Measurements from ENCODE around the gene PAK1. TPM values are rescaled to one million over a fixed set of nuclear protein-coding genes. Genes with fewer than 3 reads are reported as not detected.

The PAK1 gene
- total and polyA plus RNA-seq, 2 of the 4 experiments (the other 2 are of a cell fraction) = 34.3 to 60.6 TPM

- Histone ChIP-seq H2BK20ac (ENCODE audit: low read depth, low read length) (no peak overlapping the region), H2BK15ac (ENCODE audit: low read depth, low read length) (no peak overlapping the region), H2BK120ac (ENCODE audit: low read depth, low read length) (no peak overlapping the region), H2AK5ac (ENCODE audit: low read depth, low read length) (no peak overlapping the region), H2AK9ac (replicated peaks; ENCODE audit: low read depth, low read length, poor library complexity) (no peak overlapping the region), H3K9me3 (ENCODE audit: control insufficient read depth, insufficient read depth, low read length) (no peaks in the 10 kb centered on the region), H3K14ac (replicated peaks; ENCODE audit: low read depth, low read length) (no peak overlapping the region), H3K4me1 (ENCODE audit: control insufficient read depth, insufficient read depth, low read length) (no peaks in the 10 kb centered on the region), H2BK5ac (ENCODE audit: low read depth, low read length, poor library complexity, severe bottlenecking) (no peak overlapping the region), H3K4me2 (ENCODE audit: low read depth, low read length) (no peak overlapping the region), H4K91ac (ENCODE audit: insufficient read depth, low read depth, low read length) (no peak overlapping the region), H3K4ac (ENCODE audit: low read depth, low read length) (no peak overlapping the region), H3K9me1 (ENCODE audit: insufficient read depth, low read length) (no peaks in the 10 kb centered on the region), H4K8ac (ENCODE audit: low read depth in 2 of 2, low read length in 2 of 2) (no peak overlapping the region), H3K4me3 (ENCODE audit: insufficient read depth, low read depth, low read length) (no peak overlapping the region), H3K27ac (ENCODE audit: insufficient read depth, low read length) (no peak overlapping the region), H3K23ac (ENCODE audit: low read depth, low read length) (no peak overlapping the region), H3K18ac (ENCODE audit: low read depth, low read length) (no peak overlapping the region), H3K79me1 (ENCODE audit: low read depth in 1 of 2, low read length in 2 of 2) (no peaks in the 10 kb centered on the region), H3K56ac (ENCODE audit: extremely low read depth, insufficient read depth, low read length) (no peak overlapping the region), H4K20me1 (ENCODE audit: insufficient read depth, low read length) (no peaks in the 10 kb centered on the region), H3K36me3 (ENCODE audit: control insufficient read depth, insufficient read depth, low read length) (no peaks in the 10 kb centered on the region), H3K27me3 (ENCODE audit: control insufficient read depth, insufficient read depth, low read length) (peaks cover 14% of the 10 kb centered on the region), H4K5ac (ENCODE audit: low read depth, low read length) (no peak overlapping the region), H2AFZ (replicated peaks; ENCODE audit: low read length, poor library complexity) (no peak overlapping the region), H3K9ac (ENCODE audit: low read depth, low read length) (no peak overlapping the region)
- ATAC-seq (ENCODE audit: low read depth) (no peak), DNase-seq (no peak)
- WGBS, 2 experiments (ENCODE audit: extremely low coverage in 2 of 2, insufficient read length in 1 of 2) = no CpG with 5 or more reads among the region's 2 CpGs
- intact Hi-C loops (cut with micrococcal nuclease) (no loop called here), in situ Hi-C loops (cut with MboI; ENCODE audit: low sequenced_read_pairs) (no loop called here), dilution Hi-C loops (cut with HindIII; ENCODE audit: low sequenced_read_pairs, unreplicated experiment) (no loop called here)
- no TSS peak for BruUV-seq (replicated peaks)
- POLR2A ChIA-PET (ENCODE audit: unreplicated experiment) = no interaction called here
- no peak for TF ChIP-seq POLR2A (IDR thresholded peaks at IDR 0.05; ENCODE audit: low read depth, low read length)
- no peak for TF ChIP-seq CTCF (conservative IDR thresholded peaks at IDR 0.05; ENCODE audit: low read depth, low read length)
- TF ChIP-seq MAZ (IDR thresholded peaks at IDR 0.05; ENCODE audit: borderline replicate concordance, low read depth, low read length) = no peak
- TF ChIP-seq MXI1 (IDR thresholded peaks at IDR 0.05; ENCODE audit: borderline replicate concordance, low read depth, low read length) = no peak
- no peak for TF ChIP-seq CEBPB (IDR thresholded peaks at IDR 0.05; ENCODE audit: low read depth, low read length)
- no peak for TF ChIP-seq RAD21 (IDR thresholded peaks at IDR 0.05; ENCODE audit: low read length)
- TF ChIP-seq BHLHE40 (IDR thresholded peaks at IDR 0.05; ENCODE audit: low read depth, low read length) = no peak
- no peak for TF ChIP-seq RCOR1 (IDR thresholded peaks at IDR 0.05; ENCODE audit: insufficient replicate concordance, low read length)
- TF ChIP-seq USF2 (IDR thresholded peaks at IDR 0.05; ENCODE audit: low read depth, low read length) = no peak
- no peak for TF ChIP-seq SMC3 (IDR thresholded peaks at IDR 0.05; ENCODE audit: low read depth, low read length)
- TF ChIP-seq MAFK (IDR thresholded peaks at IDR 0.05; ENCODE audit: low read depth, low read length) = no peak
- TF ChIP-seq RFX5 (IDR thresholded peaks at IDR 0.05; ENCODE audit: low read depth, low read length) = no peak
- no peak for TF ChIP-seq NFE2L2 (IDR thresholded peaks at IDR 0.05; ENCODE audit: low read depth, low read length)
- TF ChIP-seq ELK1 (IDR thresholded peaks at IDR 0.05; ENCODE audit: borderline replicate concordance, low read depth, low read length) = no peak
- TF ChIP-seq CHD1 (IDR thresholded peaks at IDR 0.05; ENCODE audit: low read depth, low read length) = no peak
- TF ChIP-seq FOS (IDR thresholded peaks at IDR 0.05; ENCODE audit: low read depth, low read length) = no peak
- CTCF ChIA-PET = interaction anchor here (0.6 kb wide), 1 partner anchor 68 kb away, joined by 4 read pairs; no protein-coding TSS in a partner anchor
These were observed 6.0 kb upstream of the PAK1 start for GRCh38 chr11:77479746-77480352.

Measured in IMR-90 (cell line).